Adipose tissue (tissue), 3 donors: ENCODE data around the gene DPCD. TPM values are rescaled to one million over a fixed set of nuclear protein-coding genes. Genes with fewer than 3 reads are reported as not detected.

Experiments
- H3K27ac ChIP-seq: one replicate; pipeline ENCODE4 v1.5.1; 2013; ENCODE audit warnings: low read depth, low read length
- WGBS, 3 donors: extraction: QIAGEN DNeasy Blood & Tissue Kit; methylation state at CpG; one replicate each; pipeline ENCODE4 v1.1.7; 2013; 5-methylcytosine and 5-hydroxymethylcytosine counted together
- polyA plus RNA-seq, 3 donors: library from polyadenylated mRNA; stranded (reverse); fragments of 200-250 nt; gene quantifications; one replicate each; pipeline ENCODE4 v1.2.3, GENCODE V29; 2013
- donor health status: healthy with polysubstance abuse.
- donor health status: Bipolar disorder and iron deficiency.
- donor health status: healthy.

Gene DPCD
- polyA plus RNA-seq, 3 donors = 12.4 to 31.7 (median 12.7) TPM

DNA sequence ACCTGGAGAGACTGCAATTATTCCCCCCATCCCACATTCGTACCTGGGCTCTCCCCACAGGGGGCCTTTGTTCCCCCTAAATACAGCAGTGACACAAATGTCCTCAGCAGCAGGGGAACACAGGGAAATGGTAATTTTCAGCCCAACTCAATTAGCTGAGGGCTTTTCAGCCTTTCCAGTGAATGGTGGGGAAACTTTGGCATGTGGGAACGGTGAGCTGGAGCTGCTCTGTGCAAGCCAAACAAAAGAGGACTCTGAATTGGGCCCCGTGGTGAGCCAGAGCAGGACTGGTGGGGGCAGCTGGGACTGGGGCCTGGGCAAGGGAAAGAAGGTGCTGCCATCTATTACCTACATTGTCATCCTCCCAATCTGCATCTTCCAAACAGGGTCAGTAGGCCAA is 55.9 kb downstream of the DPCD start:
- no peak overlapping the region for H3K27ac ChIP-seq
- 68 to 82% (median 78%) methylated on average over 3 of the region's 3 CpGs for WGBS, 3 donors

DNA sequence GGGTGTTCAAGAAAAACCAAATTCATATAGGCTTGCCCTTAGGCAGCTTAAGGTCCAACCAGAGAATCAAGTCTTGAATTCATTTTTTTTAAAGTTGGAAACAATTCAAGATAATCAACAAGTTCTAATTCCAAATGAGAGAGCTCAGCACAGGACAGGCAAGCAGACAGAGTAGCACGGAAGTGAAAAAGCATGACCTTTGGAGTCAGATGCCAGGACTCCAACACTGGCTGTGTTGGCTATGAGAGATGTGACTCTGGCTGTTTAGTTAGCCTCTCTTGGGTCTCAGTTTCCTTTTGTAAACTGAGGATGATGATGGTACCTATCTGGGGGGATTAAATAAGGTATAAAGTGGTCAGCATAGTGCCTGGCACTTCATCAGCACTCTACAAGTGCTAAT is 57.5 kb downstream of the DPCD start:
- H3K27ac ChIP-seq = no peak overlapping the region
- WGBS, 3 donors = 79 to 96% (median 85%) methylated on average over 1 of the region's 1 CpG

DNA sequence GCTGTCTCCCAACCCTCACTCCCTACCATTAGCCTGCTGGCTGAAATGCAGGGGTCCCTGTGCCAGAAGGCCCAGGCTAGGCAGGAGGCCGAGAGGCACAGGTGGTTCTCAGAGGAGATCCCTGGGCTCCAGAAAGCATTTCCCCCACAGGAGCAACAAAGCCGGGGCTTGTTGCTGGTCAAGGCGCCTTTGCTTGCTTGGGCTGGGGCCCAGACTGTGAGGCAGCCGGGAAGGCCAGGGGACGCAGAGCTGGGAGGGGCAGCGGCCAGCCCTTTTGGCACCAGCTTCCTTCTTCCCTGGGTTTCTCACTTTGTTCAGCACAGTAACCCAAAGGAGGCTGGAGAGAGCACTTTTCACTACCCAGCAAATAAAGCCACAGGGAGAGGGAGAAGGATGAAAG is 58.2 kb downstream of the DPCD start:
- no peak overlapping the region for H3K27ac ChIP-seq
- WGBS, 3 donors = 57 to 88% (median 77%) methylated on average over 6 of the region's 6 CpGs

DNA sequence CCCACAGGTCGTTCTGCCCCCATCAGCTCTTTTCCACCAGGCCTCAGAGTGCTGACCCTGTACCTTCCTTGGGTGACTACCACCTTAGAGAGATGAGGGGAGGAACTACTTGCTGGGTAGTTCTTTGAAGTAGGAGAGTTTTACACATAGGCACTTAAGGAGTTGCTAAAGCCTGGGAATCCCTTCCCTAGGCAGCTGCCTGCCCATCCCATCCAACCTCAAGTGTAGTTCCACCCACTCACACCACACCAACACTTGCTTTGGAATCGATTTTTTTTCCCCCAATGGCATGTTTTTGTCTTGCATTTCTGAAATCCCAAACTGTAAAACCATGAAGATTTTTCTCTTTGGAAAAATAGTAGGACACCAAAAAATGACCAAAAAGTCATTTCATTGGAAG is 59.1 kb downstream of the DPCD start:
- 89 to 96% (median 95%) methylated on average over 2 of the region's 2 CpGs for WGBS, 3 donors

DNA sequence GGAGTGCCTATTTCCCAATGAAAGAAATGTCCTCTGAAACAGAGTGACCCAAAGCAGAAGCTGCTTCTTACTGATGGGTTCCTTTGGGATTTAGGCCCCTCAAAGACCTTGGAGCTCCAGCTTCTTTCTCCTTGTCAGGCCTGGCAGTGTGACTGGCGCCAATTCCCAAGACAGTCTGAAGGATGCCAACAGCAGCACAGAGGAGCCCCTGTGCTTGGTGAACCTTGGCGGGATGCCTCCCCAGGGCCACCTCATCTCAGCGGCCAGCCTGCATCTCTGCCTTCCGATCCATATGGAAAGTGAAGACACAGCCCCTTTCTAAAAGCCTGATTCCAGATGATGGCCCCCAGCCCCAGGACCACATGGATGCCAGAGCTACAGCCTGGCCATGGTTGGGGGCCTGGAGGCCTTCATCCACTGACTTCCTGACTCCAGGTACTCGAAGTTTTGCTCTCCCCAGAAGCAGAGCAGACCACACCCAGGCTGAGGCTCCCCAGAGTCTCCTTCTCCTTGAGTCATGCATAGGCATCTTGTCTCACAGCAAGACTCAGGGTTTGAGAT is 61.5 kb downstream of the DPCD start:
- 88 to 92% (median 89%) methylated on average over 5 of the region's 5 CpGs for WGBS, 3 donors
- no peak overlapping the region for H3K27ac ChIP-seq

More for the DNA sequence above, 59.1 kb downstream of the DPCD start:
- H3K27ac ChIP-seq = no peak overlapping the region

DNA sequence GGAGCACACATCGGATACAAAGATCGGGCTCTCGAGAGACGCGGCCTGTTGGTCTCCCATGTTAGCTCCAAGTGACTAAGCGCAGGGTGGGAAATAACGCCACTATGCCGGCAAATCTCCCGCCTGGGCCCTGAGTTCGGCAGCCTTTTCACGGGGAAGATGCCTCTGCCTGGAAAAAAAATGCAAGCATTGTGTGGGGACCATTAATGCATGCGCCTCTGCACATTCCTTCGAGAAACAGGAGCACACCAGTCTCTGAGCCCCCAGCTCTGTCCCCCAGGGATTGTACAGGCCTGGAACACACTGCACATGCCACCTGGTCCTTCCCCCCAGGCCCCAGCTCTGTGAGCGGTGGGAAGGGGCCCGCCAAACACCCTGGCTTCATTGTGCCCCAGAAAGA is 62.7 kb downstream of the DPCD start:
- WGBS, 3 donors = 88 to 93% (median 90%) methylated on average over 15 of the region's 15 CpGs
- H3K27ac ChIP-seq = no peak overlapping the region

DNA sequence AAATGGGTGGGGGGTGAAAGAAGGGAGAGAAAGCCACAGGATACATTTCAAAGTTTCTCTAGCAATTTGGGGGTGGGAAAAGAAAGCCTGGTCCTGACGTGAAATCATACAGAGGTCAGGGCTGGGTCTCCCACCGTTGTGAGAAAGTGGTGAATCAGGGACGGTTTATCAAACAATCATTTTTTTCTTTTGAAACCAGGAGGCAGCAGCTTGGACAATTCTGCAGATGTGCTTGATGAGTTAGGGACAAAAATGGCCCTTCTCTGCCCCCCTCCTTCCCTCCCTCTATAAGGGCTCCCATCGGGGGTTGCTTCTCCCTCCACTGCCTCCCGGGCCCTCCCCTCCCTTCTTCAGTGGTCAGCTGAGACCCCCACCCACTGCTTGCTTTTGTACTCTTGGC is 63.2 kb downstream of the DPCD start:
- WGBS, 3 donors = 76 to 87% (median 80%) methylated on average over 3 to 5 of the region's 5 CpGs
- H3K27ac ChIP-seq = no peak overlapping the region

DNA sequence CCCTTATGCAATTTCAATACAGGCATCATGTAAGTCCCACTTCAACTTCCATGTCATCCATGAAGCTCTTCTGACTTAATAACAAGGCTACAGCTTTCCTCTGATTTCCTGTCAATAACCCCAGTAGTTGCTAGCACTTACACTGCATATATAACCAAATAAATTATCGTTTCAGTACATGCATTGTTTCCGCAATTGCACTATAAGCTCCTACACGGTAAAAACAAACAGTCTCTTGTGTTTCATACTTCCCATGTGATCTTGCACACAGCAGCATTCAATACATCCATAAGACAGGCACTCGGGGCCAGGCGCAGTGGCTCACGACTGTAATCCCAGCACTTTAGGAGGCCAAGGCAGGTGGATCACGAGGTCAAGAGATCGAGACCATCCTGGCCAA is 65.4 kb downstream of the DPCD start:
- H3K27ac ChIP-seq = no peak overlapping the region
- WGBS, 3 donors = 93 to 94% (median 93%) methylated on average over 8 of the region's 8 CpGs

DNA sequence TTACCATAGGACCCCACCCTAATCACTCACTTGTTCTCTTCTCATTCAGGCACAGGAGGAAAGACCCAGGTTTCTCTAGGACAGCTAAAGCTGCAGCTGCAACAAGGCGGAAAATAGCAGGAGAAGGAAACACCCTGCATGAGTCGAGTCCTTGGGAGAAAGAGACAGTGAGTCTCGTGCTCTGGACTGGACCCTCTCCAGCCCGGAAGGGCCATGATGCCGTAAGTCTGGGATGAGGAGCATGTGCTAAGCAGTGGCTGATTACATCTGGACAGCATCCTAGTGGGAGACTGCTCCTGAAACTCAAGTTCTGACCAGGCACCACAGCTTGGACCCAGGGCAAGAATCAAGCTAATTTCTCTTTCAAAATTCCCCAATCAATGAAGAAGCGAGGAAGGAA is 67.4 kb downstream of the DPCD start:
- WGBS, 3 donors = 64 to 84% (median 69%) methylated on average over 6 of the region's 6 CpGs

DNA sequence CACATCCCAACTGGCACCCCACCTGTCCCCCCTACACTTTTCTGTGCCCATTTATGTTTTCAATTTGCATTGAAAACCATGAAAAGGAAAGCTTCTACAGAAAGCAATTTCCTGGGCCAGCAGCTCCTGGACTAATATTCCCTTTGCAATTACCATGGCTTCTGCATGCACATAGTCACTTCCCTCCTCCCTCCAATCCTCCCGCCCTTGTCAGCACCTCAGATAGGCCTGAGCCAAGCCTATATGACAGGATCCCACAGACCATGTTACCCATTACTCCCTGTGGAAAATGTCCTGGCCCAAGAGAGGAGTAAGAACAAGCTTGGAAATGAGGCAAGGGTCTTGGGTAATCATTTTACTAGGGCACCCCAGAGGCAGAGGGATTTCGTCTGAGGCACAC is 68.8 kb downstream of the DPCD start:
- no peak overlapping the region for H3K27ac ChIP-seq
- WGBS, 3 donors = 68 to 97% (median 87%) methylated on average over 2 of the region's 2 CpGs

More for the DNA sequence above, 67.4 kb downstream of the DPCD start:
- H3K27ac ChIP-seq = no peak overlapping the region

DNA sequence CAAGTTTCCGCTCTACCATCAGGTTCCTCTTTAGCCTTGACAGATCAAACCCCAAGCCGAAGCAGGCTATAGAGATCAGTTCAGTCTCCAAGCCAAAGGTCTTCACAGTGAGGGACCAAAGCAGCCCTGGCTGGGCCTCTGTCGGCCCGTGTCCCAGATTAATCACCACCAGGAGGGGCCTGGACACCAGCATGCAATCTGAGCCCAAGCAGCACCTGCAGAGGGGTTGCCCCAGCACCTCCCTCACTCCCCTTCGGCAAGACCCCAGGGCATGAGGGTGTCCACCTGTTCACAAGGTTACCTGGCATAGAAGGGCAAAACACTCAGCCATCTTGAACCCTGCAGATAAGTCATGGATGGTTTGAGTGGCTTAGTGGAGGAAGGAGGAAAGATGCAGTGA is 70.9 kb downstream of the DPCD start:
- 81 to 94% (median 82%) methylated on average over 5 of the region's 5 CpGs for WGBS, 3 donors
- H3K27ac ChIP-seq = no peak overlapping the region

Other genes starting within 250 kb of the DPCD start
- gene BTRC, start 234.2 kb upstream of the DPCD start, polyA plus RNA-seq = 1 to 10 TPM; 3.7 to 4.9 (median 4.4) TPM
- 10 to 100 TPM; 18.2 to 32.2 (median 20.9) TPM for gene POLL, start 64 bp upstream of the DPCD start, polyA plus RNA-seq
- 10 to 100 TPM; 31.1 to 50.8 (median 34.0) TPM for gene FBXW4, start 106.8 kb downstream of the DPCD start, polyA plus RNA-seq
- under 1 TPM in 1 of 3 donors, not detected in 2; 0.36 TPM for gene FGF8, start 187.8 kb downstream of the DPCD start, polyA plus RNA-seq
- gene NPM3, start 195.1 kb downstream of the DPCD start, polyA plus RNA-seq = 10 to 100 TPM; 18.1 to 38.1 (median 26.5) TPM
- 10 to 100 TPM; 24.6 to 47.9 (median 47.6) TPM for gene OGA, start 230.1 kb downstream of the DPCD start, polyA plus RNA-seq